ENCODE data around the gene GLI3. TPM values are rescaled to one million over a fixed set of nuclear protein-coding genes. Genes with fewer than 3 reads are reported as not detected.

GLI3 gene
- total RNA-seq, 2 donors from 2014 or later = 6.0 to 8.1 TPM

DNA sequence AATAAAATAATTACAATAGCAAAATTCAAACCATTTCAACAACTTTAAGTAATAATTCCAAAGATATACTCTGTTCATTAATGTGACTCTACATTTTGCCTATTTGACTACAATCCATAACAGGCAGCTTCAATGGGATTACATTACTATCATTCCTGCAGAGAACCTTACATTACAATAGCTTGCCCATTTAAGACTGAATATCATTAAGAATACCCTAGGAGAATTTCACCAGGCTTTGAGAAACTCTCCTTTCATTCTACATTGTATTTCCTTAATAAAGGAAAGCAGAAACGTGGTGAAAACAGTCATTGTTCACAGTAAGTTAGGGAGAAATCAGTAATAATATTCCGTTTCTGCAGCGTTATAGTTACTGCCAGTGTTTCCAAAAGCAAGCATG lies 209.5 kb downstream of the GLI3 start:
- ATAC-seq (no peak), DNase-seq (no peak)
- intact Hi-C loops (cut with DNase I) = no loop called here

GRCh38 chr7:42026622-42027197 lies 210.3 kb downstream of the GLI3 start:
- DNase-seq (no peak), ATAC-seq (no peak)
- intact Hi-C loops (cut with DNase I) = no loop called here

- ATAC-seq (no peak), DNase-seq (no peak)
- intact Hi-C loops (cut with DNase I) = no loop called here
Measured at GRCh38 chr7:42025635-42026375, 211.2 kb downstream of the GLI3 start.

DNA sequence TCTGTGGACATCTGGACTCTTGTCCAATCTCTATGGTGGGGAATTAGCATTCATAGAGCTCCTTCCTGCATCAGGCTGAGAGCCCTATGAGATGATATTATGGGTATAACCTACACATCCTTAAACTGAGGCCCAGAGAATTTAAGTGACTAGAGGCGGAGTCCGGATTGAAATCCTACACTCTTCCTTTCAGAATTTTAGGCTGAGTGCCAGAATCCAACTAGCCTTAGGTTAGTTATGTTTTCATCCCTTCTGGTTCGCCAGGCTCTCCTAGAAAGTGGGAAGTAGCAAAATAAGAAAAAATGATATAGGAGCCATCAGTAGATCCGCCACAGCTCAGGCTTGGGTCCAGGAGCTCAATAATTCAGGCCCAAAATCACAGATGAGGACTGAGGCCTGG lies 212.5 kb downstream of the GLI3 start:
- DNase-seq (no peak), ATAC-seq (no peak)
- intact Hi-C loops (cut with DNase I) = no loop called here

DNA sequence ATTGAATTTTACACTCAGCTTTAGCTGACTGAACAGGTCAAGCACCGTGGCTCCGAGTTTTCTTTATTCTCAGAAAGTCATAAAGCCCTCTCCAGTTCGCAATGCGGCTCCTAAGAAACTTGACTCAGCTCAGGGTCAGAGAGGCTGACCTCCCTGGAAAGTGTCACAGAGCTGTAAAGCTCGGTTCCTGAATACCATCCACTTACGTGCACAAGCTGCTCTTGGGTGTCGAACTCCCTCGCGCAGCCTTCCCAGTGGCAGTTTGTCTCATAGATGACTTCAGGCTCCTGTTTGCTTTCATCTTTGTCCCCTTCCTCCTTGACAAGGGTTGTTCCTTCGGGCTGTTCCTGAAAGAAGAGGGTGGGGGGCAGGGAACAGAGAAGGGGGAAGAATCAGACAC lies 213.7 kb downstream of the GLI3 start:
- intact Hi-C loops (cut with DNase I) = no loop called here
- DNase-seq (no peak), ATAC-seq (no peak)

DNA sequence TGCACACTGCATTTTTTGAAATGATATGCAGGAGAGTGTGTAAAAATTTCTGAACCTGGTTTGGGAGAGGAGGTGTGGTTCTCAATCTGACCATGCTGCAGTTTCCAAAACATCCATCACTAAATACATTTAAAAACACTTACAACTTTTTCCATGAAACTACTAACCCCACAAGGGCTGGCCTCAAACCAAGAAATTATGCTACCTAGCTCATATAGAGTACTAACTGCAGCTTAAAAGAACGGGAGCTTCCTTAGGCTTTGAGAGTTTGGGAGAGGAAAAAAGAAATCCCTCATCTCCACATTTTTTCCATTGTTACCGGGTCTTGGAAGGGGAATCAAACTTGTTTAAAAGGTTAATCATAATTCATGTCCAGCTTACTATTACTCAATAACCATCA lies 214.2 kb downstream of the GLI3 start:
- intact Hi-C loops (cut with DNase I) = no loop called here
- no peak for DNase-seq
- no peak for ATAC-seq

DNA sequence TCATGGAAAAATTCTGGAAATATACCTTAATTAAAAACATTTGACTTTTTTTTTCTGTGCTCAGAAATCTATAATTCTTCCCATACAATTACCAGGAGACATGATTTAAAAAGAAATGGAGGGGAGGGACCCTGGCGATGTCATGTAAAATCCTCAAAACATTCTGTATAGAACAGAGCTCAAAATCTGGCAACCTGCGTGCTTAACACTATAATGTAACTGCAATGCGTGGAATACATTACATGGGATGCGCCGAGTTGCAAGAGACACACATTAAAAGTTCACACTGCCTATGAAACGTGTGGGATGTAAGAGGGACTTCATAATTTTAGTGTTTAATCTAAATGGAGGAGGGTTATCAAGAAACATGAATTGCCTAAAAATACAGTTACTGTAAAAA lies 215.0 kb downstream of the GLI3 start:
- ATAC-seq (no peak), DNase-seq (no peak)
- intact Hi-C loops (cut with DNase I) = no loop called here

DNA sequence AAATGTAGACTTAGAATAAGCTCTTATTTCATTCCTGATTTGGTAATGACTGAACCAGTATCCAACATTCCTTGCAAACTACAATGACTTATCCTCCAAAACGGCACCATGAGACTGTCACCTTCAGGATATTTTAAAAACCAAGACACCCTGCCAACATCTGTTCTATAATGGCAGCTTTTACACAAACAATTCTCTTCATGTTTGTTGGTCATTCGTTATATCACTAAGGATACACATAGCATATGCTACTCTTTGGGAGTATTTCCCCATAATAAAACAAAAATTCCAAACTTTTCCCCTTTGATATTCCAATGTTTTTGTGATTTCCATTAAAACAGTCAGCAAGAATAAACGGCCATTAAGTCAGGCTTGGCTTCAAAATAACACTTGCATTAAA lies 215.4 kb downstream of the GLI3 start:
- no peak for ATAC-seq
- DNase-seq = no peak
- intact Hi-C loops (cut with DNase I) = no loop called here

DNA sequence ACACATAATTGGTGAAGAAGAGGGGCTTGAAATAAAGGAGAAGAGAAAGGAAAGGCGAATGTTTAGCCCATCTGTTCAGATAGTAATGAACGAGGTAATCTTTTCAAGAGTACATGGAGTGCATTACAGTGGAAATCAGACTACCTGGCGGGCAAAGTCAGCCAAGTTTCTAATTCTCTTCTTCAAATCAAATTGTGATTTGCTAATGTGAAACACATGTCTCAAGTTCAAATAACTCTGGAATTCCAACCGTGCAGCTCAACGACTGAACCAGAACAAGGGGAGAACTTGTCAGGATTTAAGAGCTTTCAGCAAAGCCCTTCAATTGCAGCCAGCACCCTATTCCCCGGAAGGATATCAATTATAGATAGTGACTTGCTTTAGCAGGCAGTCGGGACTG lies 216.9 kb downstream of the GLI3 start:
- ATAC-seq = no peak
- intact Hi-C loops (cut with DNase I) = no loop called here
- no peak for DNase-seq

- intact Hi-C loops (cut with DNase I) = no loop called here
- DNase-seq = no peak
- ATAC-seq = no peak
Measured at GRCh38 chr7:42017349-42017986, 219.5 kb downstream of the GLI3 start.

GRCh38 chr7:42016517-42016916 lies 220.5 kb downstream of the GLI3 start:
- intact Hi-C loops (cut with DNase I) = no loop called here
- DNase-seq (no peak), ATAC-seq (no peak)

- DNase-seq (no peak), ATAC-seq (peak in 1 of 2 donors; percentile 41)
- intact Hi-C loops (cut with DNase I) = no loop called here
Measured at GRCh38 chr7:42014625-42015618, 222.1 kb downstream of the GLI3 start.

GRCh38 chr7:42012786-42013360 lies 224.1 kb downstream of the GLI3 start:
- intact Hi-C loops (cut with DNase I) = no loop called here
- DNase-seq (no peak), ATAC-seq (no peak)

DNA sequence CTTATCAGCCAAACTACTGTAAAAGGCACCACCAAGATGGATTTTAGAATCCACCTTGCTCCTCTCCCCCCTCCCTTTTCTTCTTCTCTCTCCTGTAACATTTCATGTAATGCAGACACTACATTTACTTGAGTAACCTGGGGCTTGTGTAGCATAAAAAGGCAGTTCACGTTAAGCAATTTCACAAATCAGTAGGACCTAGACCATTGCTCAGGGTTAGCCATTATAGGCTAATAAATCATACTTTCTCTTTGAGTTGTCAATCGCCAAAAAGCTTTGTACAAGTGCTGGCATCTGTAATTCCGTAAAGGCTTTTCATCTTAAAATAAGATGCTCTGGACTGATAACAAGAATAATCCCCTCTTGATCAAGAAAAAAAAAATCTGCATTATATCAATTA lies 224.7 kb downstream of the GLI3 start:
- ATAC-seq = no peak
- no peak for DNase-seq
- intact Hi-C loops (cut with DNase I) = no loop called here

DNA sequence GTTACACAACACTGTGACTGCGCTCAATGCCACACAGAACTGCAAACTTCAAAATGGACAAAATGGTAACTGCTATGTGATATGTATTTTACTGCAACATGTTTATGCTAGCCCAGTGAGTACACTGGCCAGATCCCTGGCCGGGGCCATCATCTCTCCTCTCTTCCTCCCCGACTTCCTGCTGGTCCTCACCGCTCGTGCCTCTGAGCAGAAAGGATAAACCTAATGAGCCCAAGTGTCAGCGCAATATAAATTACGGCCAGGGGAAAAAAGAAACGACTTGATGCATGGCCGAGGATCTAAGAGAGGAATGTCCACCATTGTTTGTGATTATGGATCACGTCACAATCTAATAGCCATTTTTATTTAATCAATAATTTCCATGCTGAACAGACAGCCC lies 225.2 kb downstream of the GLI3 start:
- intact Hi-C loops (cut with DNase I) = no loop called here
- ATAC-seq (no peak), DNase-seq (no peak)

GRCh38 chr7:42010751-42011150 lies 226.3 kb downstream of the GLI3 start:
- intact Hi-C loops (cut with DNase I) = no loop called here
- ATAC-seq (no peak), DNase-seq (no peak)

DNA sequence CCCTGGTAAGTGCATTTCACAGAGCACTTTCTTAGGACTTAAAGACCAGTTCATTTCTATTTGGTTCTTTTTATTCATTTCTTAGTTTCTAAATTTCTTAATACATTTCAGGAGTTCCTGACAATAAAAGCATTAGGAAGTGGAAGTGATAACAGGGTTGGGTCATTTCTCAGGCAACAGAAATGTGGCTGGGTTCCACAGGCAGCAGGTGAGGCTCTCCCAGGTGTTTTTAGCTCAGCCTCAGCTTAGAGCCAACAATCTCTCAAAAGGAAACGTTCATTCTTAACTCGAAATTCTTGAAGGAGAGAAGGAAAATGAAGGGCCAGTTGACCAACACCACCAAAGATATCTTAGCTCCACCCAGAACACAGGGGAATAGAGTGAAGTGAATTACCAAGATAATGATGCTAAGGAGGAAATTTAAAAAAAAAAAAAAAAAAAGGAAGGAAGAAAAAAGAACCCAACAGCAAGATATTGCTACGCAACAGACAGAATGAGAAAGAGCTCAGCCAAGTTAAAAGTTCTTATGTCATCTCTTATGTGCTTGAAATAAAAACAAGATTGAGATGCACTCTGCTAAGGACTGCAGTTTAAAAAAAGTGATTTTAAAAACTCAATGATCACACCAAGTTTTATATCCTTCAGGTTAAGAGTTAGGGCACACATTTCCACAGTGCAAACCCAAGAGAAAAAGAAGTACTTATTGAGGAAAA lies 230.1 kb downstream of the GLI3 start:
- no peak for ATAC-seq
- intact Hi-C loops (cut with DNase I) = no loop called here
- no peak for DNase-seq

DNA sequence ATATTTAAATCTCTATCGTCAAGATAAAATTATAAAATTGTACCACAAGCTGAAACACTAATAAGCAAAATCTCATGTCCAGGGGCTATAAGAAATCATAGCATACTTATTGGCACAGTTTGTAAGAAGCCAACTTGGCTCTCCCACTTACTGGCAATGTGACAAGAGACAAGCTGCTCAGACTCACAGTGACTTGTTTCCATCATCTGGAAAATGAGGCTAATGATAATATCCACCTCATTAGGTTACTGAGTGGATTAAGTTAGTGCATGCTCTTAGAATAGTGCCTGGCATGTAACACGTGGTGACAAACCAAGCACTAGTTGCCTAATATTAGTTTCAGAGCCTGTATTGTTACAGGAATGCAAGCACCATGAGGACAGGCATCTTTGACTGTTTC lies 234.4 kb downstream of the GLI3 start:
- ATAC-seq = no peak
- no peak for DNase-seq
- intact Hi-C loops (cut with DNase I) = no loop called here

Data from left cardiac atrium (tissue), 4 donors.